ENCODE measurements around the gene C2orf81. TPM values are rescaled to one million over a fixed set of nuclear protein-coding genes. Genes with fewer than 3 reads are reported as not detected.
"Not testable (repeated sequence)": the region's sequence is repeated elsewhere in the genome, so short reads cannot be mapped to it uniquely, and the experiment has no call there.

The C2orf81 gene
- total RNA-seq, 1 experiment from 2014 or later = 0.57 TPM

- no peak for DNase-seq (ENCODE audit: low read depth)
Observed at GRCh38 chr2:74423231-74424095, 2.0 kb upstream of the C2orf81 start.

- not testable (repeated sequence) for DNase-seq (ENCODE audit: low read depth)
Observed at GRCh38 chr2:74420443-74421103, 846 bp downstream of the C2orf81 start.

GRCh38 chr2:74420006-74420405 lies 1.4 kb downstream of the C2orf81 start:
- DNase-seq (ENCODE audit: low read depth) = no peak

- DNase-seq (ENCODE audit: low read depth) = no peak
Observed at GRCh38 chr2:74419345-74419744, 2.1 kb downstream of the C2orf81 start.

GRCh38 chr2:74418312-74418711 lies 3.1 kb downstream of the C2orf81 start:
- no peak for DNase-seq (ENCODE audit: low read depth)

- DNase-seq (ENCODE audit: low read depth) = no peak
Observed at GRCh38 chr2:74417763-74418162, 3.7 kb downstream of the C2orf81 start.

- DNase-seq (ENCODE audit: low read depth) = no peak
Observed at GRCh38 chr2:74417197-74417596, 4.2 kb downstream of the C2orf81 start.

GRCh38 chr2:74416778-74417177 lies 4.6 kb downstream of the C2orf81 start:
- DNase-seq (ENCODE audit: low read depth) = no peak

GRCh38 chr2:74415762-74416395 lies 5.5 kb downstream of the C2orf81 start:
- DNase-seq (ENCODE audit: low read depth) = no peak

- DNase-seq (ENCODE audit: low read depth) = peak; percentile 27
Observed at GRCh38 chr2:74414881-74415761, 6.3 kb downstream of the C2orf81 start.

- no peak for DNase-seq (ENCODE audit: low read depth)
Observed at GRCh38 chr2:74414441-74414840, 7.0 kb downstream of the C2orf81 start.

- DNase-seq (ENCODE audit: low read depth) = no peak
Observed at GRCh38 chr2:74413001-74413698, 8.3 kb downstream of the C2orf81 start.

- no peak for DNase-seq (ENCODE audit: low read depth)
Observed at GRCh38 chr2:74407682-74408081, 13.7 kb downstream of the C2orf81 start.

- peak; percentile 77 for DNase-seq (ENCODE audit: low read depth)
Observed at GRCh38 chr2:74406035-74406434, 15.4 kb downstream of the C2orf81 start.

- DNase-seq (ENCODE audit: low read depth) = no peak
Observed at GRCh38 chr2:74401891-74402290, 19.5 kb downstream of the C2orf81 start.

GRCh38 chr2:74399785-74400184 lies 21.6 kb downstream of the C2orf81 start:
- peak; percentile 22 for DNase-seq (ENCODE audit: low read depth)

- DNase-seq (ENCODE audit: low read depth) = no peak
Observed at GRCh38 chr2:74396149-74396548, 25.3 kb downstream of the C2orf81 start.

- DNase-seq (ENCODE audit: low read depth) = no peak
Observed at GRCh38 chr2:74393525-74393924, 27.9 kb downstream of the C2orf81 start.

GRCh38 chr2:74392449-74392743 lies 29.0 kb downstream of the C2orf81 start:
- DNase-seq (ENCODE audit: low read depth) = no peak

- DNase-seq (ENCODE audit: low read depth) = peak; percentile 77
Observed at GRCh38 chr2:74391580-74392448, 29.6 kb downstream of the C2orf81 start.

Data from M059J (cell line).